NCI-H748 treated with DMSO at 0.1 percent for 48 hours (cell line): ENCODE data around the gene SNX4.

ENCODE experiments used
- DNase-seq: peaks from one replicate; lab custom pipeline; 2025; lab: John Stamatoyannopoulos, UW

The SNX4 gene

GRCh38 chr3:125403789-125404188 is 116.2 kb downstream of the SNX4 start:
- DNase-seq, result no peak

GRCh38 chr3:125402639-125403038 is 117.4 kb downstream of the SNX4 start:
- DNase-seq, result no peak

- DNase-seq, result no peak
Measured at GRCh38 chr3:125401402-125401801, 118.6 kb downstream of the SNX4 start.

- no peak for DNase-seq
Measured at GRCh38 chr3:125398952-125399351, 121.0 kb downstream of the SNX4 start.
